NOMO-1 treated with DMSO at 0.1 percent for 48 hours (cell line): ENCODE data around the gene EPS15.
A peak's percentile ranks its signal among the peaks of the same experiment; 100 is the strongest.
"Not testable (repeated sequence)": the region's sequence is repeated elsewhere in the genome, so short reads cannot be mapped to it uniquely, and the experiment has no call there.

Experiments used
- DNase-seq: peaks from one replicate; lab custom pipeline; 2025; ENCODE audit not compliant: unreplicated experiment; lab: John Stamatoyannopoulos, UW

Gene EPS15

DNA sequence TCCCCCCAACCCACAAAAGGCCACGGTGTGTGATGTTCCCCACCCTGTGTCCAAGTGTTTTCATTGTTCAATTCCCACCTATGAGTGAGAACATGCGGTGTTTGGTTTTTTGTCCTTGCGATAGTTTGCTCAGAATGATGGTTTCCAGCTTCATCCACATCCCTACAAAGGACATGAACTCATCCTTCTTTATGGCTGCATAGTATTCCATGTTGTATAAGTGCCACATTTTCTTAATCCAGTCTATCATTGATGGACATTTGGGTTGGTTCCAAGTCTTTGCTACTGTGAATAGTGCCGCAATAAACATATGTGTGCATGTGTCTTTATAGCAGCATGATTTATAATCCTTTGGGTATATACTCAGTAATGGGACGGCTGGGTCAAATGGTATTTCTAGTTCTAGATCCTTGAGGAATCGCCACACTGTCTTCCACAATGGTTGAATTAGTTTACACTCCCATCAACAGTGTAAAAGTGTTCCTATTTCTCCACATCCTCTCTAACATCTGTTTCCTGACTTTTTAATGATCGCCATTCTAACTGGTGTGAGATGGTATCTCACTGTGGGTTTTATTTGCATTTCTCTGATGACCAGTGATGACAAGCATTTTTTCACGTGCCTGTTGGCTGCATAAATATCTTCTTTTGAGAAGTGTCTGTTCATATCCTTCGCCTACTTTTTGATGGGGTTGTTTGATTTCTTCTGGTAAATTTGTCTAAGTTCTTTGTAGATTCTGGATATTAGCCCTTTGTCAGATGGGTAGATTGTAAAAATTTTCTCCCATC is 44.0 kb downstream of the EPS15 start:
- not testable (repeated sequence) for DNase-seq

- no peak for DNase-seq
Measured at GRCh38 chr1:51473331-51474115, 45.5 kb downstream of the EPS15 start.

DNA sequence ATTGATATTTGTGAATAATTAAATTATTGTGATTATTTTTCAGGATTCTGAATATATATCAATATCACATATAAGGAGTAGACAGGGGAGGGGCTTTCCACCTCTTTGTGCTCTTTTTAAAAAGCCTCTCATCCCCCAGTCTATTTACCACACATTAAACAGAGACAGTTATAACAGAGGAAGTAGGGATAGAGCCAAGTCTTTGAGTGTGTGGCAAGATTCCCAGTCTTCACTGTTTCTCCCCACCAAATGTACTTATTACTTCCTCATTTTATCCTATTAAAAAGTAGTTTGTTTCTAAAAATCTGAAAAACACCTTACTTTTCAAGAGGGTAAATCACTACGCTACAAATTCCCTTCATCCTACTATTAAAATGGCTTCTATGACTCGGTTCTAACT is 46.7 kb downstream of the EPS15 start:
- DNase-seq: peak; percentile 3

DNA sequence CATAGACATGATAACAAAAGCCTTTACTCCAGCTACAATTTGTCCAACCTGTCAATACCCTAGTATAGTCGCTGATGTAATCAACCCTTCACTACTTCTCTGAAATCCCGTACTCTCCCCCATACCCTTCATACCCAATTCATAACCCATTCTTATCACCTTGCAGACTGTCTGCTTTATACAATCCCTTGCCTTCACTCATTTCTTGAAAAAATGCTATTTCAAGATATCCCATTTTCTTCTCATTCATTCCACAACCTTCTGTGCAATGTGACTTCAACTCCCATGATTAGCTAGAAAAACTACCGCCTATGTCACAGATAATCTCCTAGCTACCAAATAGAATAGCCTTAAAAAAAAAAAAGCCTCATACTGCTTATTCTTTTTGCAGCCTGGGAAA is 49.5 kb downstream of the EPS15 start:
- no peak for DNase-seq

DNA sequence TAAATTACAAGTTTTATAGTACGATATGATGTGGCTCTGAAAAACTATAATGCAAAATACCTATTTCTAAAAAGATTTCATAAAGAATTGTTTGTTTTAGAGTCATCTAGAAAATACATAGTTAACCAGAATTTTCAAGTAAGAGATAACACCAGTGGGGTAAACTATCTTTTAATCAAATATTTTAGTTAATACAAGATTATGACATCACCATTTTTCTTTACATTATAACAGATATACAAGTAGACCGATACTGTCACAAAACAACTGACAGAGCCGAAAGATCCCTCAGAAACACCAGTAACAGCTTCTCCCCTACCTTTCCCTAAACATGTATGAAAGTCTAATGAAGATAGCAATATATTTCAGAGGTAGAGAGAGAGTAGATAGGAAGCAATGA is 54.2 kb downstream of the EPS15 start:
- no peak for DNase-seq

DNA sequence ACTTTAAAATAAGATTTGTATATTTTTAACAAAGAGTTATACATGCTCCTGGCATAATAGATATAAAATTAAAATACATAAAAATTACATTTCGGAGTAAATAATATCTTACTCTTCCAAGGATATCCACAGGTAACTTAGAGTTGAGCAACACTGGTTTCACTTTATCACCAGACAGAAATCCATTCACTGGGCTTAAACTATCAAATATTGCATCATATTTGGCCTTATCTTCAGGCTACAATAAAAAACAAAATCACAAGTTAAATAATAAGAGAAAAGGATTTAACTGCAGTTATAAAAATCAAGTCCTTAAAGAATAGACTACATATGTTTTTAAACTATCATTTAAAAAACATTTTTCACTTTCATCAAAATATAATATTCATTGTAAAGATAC is 55.5 kb downstream of the EPS15 start:
- DNase-seq: no peak

- DNase-seq: not testable (repeated sequence)
Measured at GRCh38 chr1:51462289-51462688, 56.8 kb downstream of the EPS15 start.

DNA sequence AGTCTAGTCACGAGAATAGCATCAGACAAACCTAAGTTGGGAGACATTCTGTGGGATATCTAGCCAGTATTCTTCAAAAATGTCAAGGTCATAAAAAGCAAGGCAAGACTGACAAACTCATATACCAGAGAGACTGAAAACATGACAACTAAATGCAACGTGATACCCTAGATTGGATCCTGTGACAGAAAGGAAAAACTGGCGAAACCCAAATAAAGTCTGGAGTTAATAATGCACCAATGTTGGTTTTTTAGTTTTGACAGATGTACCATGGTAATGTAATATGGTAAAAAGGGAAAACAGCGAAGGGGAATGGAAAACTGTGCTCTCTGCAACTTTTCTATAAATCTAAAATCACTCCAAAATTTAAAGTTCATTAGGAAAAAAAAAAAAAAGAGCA is 64.5 kb downstream of the EPS15 start:
- no peak for DNase-seq

DNA sequence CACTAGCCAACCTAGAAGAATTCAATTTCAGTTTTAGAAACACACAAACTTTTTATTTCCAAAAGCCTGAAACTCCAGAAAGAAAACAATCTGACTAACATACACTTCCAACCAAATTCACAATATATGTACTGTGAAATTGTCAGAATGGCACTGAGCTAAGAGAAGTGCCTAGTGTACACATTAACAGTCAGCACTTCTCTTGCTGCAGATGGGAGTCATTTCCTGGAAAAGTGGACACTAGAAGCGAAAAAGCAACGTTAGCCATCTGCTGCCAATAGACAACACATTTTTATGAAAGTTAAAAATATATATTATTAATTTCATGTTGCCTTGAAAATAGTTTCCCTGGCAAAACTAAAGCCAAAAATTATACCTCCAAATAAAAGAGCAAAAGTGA is 66.1 kb downstream of the EPS15 start:
- no peak for DNase-seq

DNA sequence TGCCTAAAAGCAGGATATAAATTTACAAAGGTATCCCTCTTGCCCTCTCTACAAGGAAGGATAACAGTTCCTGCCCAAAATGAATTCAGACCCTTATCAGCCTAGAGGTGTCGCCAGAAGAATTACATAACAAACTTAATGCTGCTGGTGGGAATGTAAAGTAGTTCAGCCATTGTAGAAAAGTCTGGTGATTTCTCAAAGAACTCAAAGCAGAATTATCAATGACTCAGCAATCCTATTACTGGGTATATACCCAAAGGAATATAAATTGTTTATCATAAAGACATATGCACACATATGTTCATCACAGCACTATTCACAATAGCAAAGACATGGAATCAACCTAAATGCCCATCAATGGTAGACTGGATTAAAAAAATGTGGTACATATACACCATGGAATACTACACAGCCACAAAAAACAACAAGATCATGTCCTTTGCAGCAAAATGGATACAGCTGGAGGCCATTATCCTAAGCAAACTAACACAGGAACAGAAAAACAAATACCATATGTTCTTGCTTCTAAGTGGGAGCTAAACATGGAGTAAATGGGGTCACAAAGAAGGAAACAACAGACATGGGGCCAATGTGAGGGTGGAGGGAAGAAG is 70.1 kb downstream of the EPS15 start:
- not testable (repeated sequence) for DNase-seq

GRCh38 chr1:51445351-51446090 is 73.5 kb downstream of the EPS15 start:
- DNase-seq: peak; percentile 1

GRCh38 chr1:51444534-51445192 is 74.4 kb downstream of the EPS15 start:
- no peak for DNase-seq

DNA sequence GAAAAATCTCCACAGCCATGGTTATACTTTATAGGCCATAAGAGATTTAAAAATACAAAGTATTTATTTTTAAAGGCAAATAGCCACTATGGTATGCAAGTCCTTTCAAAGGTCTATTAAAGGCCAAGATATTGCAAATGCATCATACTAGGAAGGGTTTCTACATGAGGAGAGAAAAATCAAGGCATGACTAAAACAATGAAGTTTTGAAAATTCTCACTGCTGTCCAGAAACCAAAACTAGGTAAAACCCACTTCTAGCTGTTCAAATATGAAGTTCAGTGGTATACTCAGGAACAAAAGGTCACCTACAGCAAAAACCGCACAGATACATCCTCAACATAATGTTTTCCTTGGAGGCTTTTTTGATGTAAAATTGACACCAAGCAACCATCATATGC is 75.0 kb downstream of the EPS15 start:
- DNase-seq: no peak

GRCh38 chr1:51443555-51443954 is 75.5 kb downstream of the EPS15 start:
- no peak for DNase-seq

GRCh38 chr1:51442616-51443015 is 76.5 kb downstream of the EPS15 start:
- no peak for DNase-seq

GRCh38 chr1:51442198-51442597 is 76.9 kb downstream of the EPS15 start:
- DNase-seq: no peak

- DNase-seq: no peak
Measured at GRCh38 chr1:51439895-51440294, 79.2 kb downstream of the EPS15 start.

DNA sequence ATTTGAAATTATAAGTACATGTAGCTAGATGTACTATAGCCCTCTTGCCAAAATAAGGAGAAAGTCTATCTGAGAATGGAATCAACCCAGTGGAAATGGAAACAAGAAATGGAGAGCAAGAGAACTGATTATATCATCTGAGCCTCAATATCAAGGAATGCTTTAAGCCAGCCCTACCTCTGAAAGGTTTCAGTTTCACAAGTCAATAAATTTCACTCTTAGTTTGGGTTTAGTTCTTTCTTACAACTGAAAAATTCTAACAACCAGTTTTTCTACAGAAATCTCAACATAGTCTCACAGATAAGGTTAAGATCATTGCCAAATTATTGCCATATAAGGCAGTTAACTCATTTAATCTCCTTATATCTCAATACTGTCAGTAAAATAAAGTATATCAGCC is 80.0 kb downstream of the EPS15 start:
- no peak for DNase-seq

GRCh38 chr1:51437391-51437790 is 81.7 kb downstream of the EPS15 start:
- DNase-seq: not testable (repeated sequence)

DNA sequence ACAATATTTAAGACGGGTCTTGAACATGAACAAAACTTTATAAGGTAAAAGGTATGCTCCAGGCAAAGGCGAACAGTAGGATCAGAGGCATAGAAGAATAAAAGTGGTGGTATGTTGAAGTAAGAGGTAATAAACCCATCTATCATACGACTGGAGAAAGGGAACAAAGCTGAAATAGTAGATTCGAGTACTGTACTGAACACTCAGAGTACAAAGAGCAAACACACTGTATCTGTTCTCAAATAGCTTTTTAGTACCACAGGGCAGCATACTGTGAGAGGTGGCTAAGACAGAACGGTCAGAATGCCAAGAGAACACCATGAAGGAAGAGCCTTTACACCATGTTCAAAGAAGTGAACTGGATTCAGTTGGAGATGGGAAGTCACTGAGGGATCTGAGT is 83.2 kb downstream of the EPS15 start:
- DNase-seq: no peak
